Daoy (cell line): Measurements from ENCODE around the gene STYXL1. TPM values are rescaled to one million over a fixed set of nuclear protein-coding genes. Genes with fewer than 3 reads are reported as not detected.

Experiments used
- DNase-seq: peaks from one replicate; pipeline ENCODE4 v3.0.0-alpha.2; 2015; ENCODE audit warnings: low read depth
- total RNA-seq: library from RNA; depleted of rRNA; stranded (reverse); fragments of >200 nt; shearing (Covaris generic); gene quantifications from 2 replicates; pipeline ENCODE4 v1.2.3, GENCODE V29; 2014; rRNA removed

STYXL1 gene
- total RNA-seq, 1 experiment from 2014 or later: 109 TPM

GRCh38 chr7:75957021-75957736, 90.6 kb downstream of the STYXL1 start:
- DNase-seq: no peak

- no peak for DNase-seq
Measured at GRCh38 chr7:75955331-75955955, 92.4 kb downstream of the STYXL1 start.

GRCh38 chr7:75953931-75954330, 93.9 kb downstream of the STYXL1 start:
- DNase-seq: no peak

GRCh38 chr7:75953431-75953830, 94.4 kb downstream of the STYXL1 start:
- no peak for DNase-seq

GRCh38 chr7:75951506-75951905, 96.3 kb downstream of the STYXL1 start:
- DNase-seq: no peak

- no peak for DNase-seq
Measured at GRCh38 chr7:75950111-75950681, 97.6 kb downstream of the STYXL1 start.

- DNase-seq: no peak
Measured at GRCh38 chr7:75948179-75948578, 99.6 kb downstream of the STYXL1 start.

Other genes with a start within 250 kb of the STYXL1 start
- not detected in 2 replicates for gene CCL24, start 234.2 kb downstream of the STYXL1 start, total RNA-seq
- gene RHBDD2, start 169.0 kb downstream of the STYXL1 start, total RNA-seq: 17.3 and 24.0 TPM in 2 replicates
- 28.8 and 41.3 TPM in 2 replicates for gene POR, start 132.8 kb downstream of the STYXL1 start, total RNA-seq
- gene TMEM120A, start 53.4 kb downstream of the STYXL1 start, total RNA-seq: 3.6 and 5.5 TPM in 2 replicates
- 70.3 and 97.0 TPM in 2 replicates for gene MDH2, start 106 bp upstream of the STYXL1 start, total RNA-seq
- 0.29 and 1.8 TPM in 2 replicates for gene SRRM3, start 153.9 kb upstream of the STYXL1 start, total RNA-seq